ENCODE measurements around the gene RAB44. TPM values are rescaled to one million over a fixed set of nuclear protein-coding genes. Genes with fewer than 3 reads are reported as not detected.

The RAB44 gene
- total and polyA plus RNA-seq, 8 donors: 0.06 to 0.37 (median 0.15) TPM

DNA sequence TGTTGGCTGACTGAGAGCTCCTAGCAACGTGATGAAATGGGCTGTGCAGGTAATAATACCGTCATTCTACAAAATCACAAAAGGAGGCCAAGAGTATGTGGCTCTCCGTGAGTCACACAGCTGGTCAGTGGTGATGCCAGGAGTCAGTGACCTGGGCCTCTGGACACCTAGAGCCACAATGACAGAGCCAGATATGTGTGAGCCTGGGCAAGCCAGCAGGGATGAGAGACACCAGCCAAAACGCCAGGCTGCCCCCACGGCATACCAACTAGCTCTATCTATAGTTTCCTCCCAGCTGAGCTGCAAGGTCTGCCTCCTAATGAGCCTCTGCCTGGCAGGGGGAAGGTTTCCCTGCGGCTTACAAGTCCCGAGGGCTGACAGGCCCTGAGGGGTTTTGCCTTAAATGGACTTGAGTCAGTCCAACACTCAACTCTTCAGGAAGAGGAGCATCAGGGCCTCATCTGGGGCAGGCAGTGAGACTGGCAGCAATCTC, 71.6 kb downstream of the RAB44 start:
- TF ChIP-seq, protein P1, sequence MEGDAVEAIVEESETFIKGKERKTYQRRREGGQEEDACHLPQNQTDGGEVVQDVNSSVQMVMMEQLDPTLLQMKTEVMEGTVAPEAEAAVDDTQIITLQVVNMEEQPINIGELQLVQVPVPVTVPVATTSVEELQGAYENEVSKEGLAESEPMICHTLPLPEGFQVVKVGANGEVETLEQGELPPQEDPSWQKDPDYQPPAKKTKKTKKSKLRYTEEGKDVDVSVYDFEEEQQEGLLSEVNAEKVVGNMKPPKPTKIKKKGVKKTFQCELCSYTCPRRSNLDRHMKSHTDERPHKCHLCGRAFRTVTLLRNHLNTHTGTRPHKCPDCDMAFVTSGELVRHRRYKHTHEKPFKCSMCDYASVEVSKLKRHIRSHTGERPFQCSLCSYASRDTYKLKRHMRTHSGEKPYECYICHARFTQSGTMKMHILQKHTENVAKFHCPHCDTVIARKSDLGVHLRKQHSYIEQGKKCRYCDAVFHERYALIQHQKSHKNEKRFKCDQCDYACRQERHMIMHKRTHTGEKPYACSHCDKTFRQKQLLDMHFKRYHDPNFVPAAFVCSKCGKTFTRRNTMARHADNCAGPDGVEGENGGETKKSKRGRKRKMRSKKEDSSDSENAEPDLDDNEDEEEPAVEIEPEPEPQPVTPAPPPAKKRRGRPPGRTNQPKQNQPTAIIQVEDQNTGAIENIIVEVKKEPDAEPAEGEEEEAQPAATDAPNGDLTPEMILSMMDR (IDR thresholded peaks at IDR 0.05): no peak
- no peak for ATAC-seq

DNA sequence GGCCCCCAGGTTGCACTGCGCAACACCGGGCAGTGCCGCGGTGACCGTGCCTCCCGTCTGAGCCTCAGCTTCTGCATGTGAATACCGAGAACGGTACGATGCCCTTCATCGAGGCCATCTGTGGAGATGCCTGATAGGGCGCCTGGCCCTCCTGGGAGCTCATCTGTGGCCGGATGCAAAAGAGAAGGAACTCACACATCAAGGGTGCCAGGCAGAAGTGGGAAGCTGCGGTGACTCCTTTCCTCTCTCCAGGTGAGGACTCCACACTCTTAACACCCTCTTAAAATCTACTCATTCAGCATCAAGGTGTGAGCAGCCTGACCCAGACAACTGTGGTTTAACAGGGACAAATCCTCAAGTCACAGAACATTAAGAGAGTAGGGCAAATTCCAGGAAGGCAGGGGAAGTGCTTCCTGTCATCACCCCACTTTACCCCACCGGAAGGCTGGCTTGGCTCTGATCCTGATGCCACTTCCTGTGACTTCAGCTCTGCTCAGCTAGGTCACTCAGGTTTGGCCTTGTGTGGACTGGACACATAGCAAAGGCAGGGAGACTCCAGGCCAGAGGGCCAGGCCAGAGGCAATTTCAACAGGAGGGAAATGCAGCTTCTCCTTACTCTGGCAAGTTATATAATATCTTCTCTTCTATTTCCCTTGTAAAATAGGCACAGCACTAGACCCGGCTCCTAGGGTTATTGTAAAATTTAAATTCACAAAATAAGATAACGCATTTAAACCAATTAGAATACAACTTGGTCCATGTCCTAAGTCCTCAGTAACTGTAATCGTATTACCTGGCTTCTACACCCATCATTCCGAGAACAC, 72.3 kb downstream of the RAB44 start:
- Histone ChIP-seq H3K27me3 (no peaks in the 10 kb centered on the region), H3K27ac (peak overlapping the region in 1 of 2 donors; percentile 86), H3K4me3 (no peak overlapping the region), H3K36me3 (no peaks in the 10 kb centered on the region), H3K4me1 (peaks cover 0 to 49% of the 10 kb centered on the region in 2 donors), H3K9me3 (no peaks in the 10 kb centered on the region)
- ATAC-seq (peak; percentile 14), DNase-seq (peak in 1 of 4 donors; percentile 44)
- TF ChIP-seq, protein P1 (IDR thresholded peaks at IDR 0.05): no peak
- intact Hi-C loops (cut with DNase I): no loop called here

More for the DNA sequence above, 71.6 kb downstream of the RAB44 start:
- Histone ChIP-seq H3K4me1 (peaks cover 0 to 49% of the 10 kb centered on the region in 2 donors), H3K9me3 (no peaks in the 10 kb centered on the region), H3K4me3 (no peak overlapping the region), H3K36me3 (no peaks in the 10 kb centered on the region), H3K27me3 (no peaks in the 10 kb centered on the region), H3K27ac (peak overlapping the region in 1 of 2 donors; percentile 86)
- DNase-seq: peak in 1 of 4 donors; percentile 24
- intact Hi-C loops (cut with DNase I): no loop called here

DNA sequence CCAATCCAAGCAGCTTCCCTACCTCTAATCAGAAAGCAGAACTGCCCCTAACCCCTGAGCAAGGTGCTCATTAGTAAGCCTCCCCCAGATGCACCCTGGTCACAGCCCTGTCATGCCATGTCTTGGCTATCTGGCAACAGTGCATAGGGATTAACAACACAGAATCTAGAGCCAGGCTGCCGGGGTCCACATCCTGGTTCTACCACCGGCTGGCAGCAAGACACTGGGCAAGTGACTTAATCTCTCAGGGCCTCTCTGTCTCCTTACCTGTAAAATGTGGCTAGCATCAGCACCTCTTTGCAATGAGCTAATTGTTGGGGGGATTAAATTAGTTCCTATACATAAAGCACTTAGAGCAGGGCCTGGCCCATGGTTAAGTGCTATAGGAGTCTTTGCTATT, 73.5 kb downstream of the RAB44 start:
- TF ChIP-seq, protein P1 (IDR thresholded peaks at IDR 0.05): no peak
- ATAC-seq: no peak
- intact Hi-C loops (cut with DNase I): no loop called here

DNA sequence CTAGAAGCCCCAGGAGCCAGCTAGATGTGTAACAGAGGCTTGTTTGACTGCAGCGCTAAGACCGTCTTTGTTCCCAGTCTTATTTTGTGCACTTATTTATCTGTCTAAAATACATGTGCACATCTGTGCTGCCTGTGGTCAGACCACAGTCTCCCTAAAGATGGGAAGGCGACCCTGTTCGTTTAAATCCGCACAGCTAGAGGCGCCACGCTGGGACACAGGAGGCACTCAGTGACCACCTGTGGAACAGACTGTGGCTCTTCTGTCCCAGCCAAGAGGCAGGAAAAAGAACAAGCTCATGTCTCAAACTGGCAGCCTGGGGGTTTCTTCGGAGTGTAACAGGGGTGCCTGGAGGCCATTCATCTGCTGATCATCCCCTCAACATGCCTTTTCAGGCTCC, 74.8 kb downstream of the RAB44 start:
- Histone ChIP-seq H3K9me3 (no peaks in the 10 kb centered on the region), H3K27ac (no peak overlapping the region), H3K36me3 (no peaks in the 10 kb centered on the region), H3K27me3 (peaks cover 0 to 11% of the 10 kb centered on the region in 2 donors), H3K4me1 (peaks cover 0 to 36% of the 10 kb centered on the region in 2 donors), H3K4me3 (no peak overlapping the region)
- intact Hi-C loops (cut with DNase I): no loop called here
- DNase-seq (peak in 1 of 4 donors; percentile 15), ATAC-seq (no peak)
- TF ChIP-seq, protein P1 (IDR thresholded peaks at IDR 0.05): no peak

More for the DNA sequence above, 73.5 kb downstream of the RAB44 start:
- Histone ChIP-seq H3K36me3 (no peaks in the 10 kb centered on the region), H3K27me3 (peaks cover 0 to under 1% of the 10 kb centered on the region in 2 donors), H3K9me3 (no peaks in the 10 kb centered on the region), H3K27ac (no peak overlapping the region), H3K4me3 (no peak overlapping the region), H3K4me1 (peaks cover 0 to 47% of the 10 kb centered on the region in 2 donors)
- peak in 1 of 4 donors; percentile 24 for DNase-seq

DNA sequence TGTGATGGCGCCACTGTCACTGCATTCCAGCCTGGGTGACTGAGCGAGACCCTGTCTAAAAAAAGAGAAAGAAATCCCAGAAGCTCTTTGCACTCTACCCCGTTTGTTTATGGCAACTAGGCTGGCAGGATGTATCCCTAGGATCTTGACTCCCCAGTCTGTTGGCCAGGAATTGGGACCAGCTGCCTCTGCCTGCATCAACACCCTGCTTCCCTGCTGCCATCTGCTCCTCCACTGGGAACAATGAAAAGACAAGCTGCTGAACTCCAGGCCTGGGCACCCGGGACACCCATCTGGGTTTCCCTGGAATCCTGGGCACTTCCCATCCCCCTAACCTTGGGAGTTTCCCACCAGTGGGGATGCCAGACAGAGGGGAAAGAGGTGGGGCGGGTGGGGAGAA, 76.7 kb downstream of the RAB44 start:
- TF ChIP-seq, protein P1 (IDR thresholded peaks at IDR 0.05): no peak

More for the DNA sequence above, 76.7 kb downstream of the RAB44 start:
- no peaks in the 10 kb centered on the region for H3K9me3 ChIP-seq
- intact Hi-C loops (cut with DNase I): no loop called here
- H3K27ac ChIP-seq: no peak overlapping the region
- peaks cover 0 to 36% of the 10 kb centered on the region in 2 donors for H3K4me1 ChIP-seq
- ATAC-seq (no peak), DNase-seq (peak in 1 of 4 donors; percentile 22)
- H3K36me3 ChIP-seq: no peaks in the 10 kb centered on the region
- no peak overlapping the region for H3K4me3 ChIP-seq
- peaks cover 0 to 11% of the 10 kb centered on the region in 2 donors for H3K27me3 ChIP-seq

Data from left lung (tissue), 10 donors.